Measurements from ENCODE around the gene TRPM2.
A peak's percentile ranks its signal among the peaks of the same experiment; 100 is the strongest.

TRPM2 gene

DNA sequence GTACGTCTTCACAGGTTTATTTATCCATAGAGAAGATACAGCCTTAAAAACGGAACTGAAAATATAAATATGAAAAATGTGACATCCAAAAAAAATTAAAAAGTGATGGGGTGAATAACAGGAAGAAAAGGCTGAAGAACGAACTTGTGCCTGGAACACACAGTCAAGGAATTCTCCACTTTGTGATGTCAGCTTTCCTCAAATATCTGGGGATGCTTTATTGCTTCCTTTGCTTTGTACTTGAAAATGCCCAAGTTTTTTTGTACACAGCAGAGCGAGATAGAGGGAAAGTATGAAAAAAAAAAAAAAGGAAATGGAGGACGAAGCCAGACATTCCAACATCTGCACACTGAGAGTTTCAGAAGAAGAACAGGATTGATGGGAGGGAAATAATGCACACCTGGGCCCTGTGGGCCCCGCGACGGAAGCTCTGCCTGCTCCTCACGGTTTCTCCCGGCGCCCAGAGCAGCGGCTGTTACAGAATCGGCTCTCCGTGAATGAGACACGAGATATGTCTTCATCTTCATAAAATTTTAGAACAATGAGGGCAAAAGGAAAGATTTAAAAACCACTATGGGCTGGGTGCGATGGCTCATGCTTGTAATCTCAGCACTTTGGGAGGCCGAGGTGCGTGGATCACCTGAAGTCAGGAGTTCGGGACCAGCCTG, 91.9 kb downstream of the TRPM2 start:
- no peak for DNase-seq (ENCODE audit: low read depth)

DNA sequence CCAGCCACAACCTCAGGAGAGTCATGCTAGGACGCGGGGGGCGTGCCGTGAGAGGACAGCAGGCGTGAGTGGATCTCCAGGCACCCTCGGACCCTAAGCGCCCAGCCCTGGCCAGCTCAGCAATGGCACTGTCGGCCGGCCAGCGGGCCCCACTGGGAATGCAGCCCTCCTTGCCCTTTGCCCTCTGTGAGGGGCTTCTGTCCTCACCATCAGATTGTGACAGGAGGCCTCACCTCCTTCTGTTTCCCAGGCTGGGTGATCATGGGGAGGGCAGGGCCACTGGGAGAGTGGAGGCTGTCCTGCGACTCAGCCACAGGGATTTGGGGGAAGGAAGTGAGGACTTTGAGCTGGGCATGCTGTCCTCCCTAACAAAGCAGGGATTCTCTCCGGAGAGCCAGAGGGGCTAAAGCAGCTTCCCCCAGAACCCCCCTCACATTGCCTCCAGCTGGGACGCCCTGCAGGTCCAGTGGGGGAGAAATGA, 95.3 kb downstream of the TRPM2 start:
- no peak for DNase-seq (ENCODE audit: low read depth)

DNA sequence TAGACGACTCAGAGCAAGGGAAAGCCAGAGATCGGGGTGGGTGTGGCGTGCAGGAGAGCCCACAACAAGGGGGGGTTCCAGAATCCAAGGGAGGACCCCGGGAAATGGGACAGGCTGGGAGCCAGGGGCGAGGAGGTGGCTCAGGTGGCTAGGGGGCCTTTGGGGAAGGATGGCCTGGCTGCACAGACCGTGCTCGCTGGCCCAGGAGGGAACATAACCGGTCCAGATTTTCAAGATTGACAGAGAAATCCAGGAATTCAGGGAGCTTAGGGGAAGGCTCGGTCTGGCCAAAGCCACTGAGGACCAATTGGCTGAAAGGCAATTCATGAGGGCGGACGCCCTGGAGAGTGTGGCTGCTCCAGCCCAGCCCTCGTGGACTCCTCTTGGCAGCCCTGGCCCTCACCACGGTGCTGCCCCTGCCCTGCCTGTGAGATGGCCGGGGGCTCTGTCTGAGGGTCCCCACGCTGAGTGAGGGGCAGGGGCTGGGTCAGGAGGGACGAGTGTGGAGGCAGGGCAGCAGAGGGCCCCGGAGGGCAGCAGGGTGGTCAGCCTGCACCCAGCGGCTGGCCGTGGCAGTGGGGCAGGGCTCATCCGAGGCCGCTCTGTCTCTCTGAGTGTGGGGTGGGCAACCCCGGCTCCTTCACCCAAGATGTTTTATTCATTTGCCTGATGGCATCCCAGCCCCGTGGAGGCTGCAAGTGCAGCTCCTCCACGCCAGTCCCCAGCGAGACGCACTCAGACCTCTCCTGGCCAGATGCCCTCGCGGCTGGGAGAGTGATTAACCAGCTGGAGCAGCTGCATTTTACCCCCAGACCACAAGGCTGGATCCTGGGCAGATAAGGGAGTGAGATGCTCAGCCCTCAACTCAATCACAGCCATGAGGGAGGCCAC, 96.3 kb downstream of the TRPM2 start:
- DNase-seq (ENCODE audit: low read depth), result no peak

DNA sequence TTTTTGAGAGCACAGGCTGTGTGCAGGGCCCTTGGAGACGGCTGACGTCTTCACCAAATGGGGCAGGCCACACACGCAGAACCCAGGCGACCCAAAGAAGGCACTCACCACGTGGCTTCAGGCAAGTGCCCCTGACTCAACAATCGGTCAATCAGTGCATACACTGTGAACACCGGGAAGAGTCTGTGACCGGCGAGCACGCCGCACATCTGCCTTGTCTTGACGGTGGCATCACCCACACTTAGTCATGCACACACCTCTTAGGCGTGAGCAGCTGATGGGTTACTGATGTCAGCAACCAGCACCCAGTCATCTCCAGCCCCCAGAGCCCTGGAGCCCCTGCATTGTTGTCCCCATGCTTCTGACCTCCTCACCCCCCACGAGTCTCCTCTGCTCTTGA, 97.0 kb downstream of the TRPM2 start:
- DNase-seq (ENCODE audit: low read depth), result no peak

DNA sequence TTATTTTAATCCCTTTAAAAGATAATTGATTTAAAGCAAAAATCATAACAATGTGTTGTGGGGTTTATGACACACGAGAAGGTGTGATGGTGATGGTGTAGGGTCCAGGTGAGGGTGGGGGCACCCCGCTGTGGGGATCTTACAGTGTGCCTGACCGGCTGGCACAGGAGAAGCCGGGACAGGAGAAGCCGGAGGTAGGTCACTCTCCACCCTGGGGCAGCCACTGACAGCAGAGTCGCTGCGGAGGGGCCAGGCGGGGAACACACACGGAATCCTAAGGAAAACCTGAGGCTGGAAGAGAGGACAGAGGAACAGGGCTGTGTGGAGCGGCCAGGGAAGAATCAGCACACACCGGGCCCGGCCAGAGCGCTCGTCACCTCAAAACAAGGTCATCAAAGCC, 97.6 kb downstream of the TRPM2 start:
- DNase-seq (ENCODE audit: low read depth), result no peak

DNA sequence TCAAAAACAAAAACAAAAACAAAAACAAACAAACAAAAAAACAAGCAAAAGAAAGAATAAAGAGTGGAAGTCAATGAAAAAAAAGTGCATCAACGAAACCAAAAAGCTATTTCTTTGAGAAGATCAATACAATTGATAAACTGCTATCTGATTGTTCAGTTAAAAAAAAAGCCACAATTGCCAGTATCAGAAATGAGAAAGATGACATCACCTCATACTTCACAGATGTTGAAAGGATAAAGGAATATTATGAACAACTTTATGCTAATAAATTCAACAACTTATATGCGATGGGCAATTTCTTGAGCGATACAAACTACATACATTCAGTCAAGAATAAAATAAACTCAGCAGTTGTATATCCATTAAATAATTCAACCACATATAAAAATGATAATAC, 99.7 kb downstream of the TRPM2 start:
- no peak for DNase-seq (ENCODE audit: low read depth)

DNA sequence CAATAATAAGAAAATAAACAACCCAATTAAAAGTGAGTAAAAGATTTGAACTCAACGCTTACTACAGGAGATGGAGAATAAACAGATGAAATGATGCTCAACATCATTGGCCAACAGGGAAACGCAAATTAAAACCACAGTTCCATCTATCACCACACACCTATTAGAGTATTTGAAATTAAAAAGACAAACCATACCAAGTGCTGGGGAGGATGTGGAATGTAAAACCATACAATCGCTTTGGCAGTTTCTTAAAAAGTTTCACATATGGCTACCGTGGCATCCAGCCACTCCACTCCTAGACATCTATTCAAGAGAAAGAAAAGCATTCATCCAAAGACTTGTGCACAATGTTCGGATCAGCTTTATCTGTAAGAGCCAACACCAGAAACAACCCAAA, 100.6 kb downstream of the TRPM2 start:
- no peak for DNase-seq (ENCODE audit: low read depth)

DNA sequence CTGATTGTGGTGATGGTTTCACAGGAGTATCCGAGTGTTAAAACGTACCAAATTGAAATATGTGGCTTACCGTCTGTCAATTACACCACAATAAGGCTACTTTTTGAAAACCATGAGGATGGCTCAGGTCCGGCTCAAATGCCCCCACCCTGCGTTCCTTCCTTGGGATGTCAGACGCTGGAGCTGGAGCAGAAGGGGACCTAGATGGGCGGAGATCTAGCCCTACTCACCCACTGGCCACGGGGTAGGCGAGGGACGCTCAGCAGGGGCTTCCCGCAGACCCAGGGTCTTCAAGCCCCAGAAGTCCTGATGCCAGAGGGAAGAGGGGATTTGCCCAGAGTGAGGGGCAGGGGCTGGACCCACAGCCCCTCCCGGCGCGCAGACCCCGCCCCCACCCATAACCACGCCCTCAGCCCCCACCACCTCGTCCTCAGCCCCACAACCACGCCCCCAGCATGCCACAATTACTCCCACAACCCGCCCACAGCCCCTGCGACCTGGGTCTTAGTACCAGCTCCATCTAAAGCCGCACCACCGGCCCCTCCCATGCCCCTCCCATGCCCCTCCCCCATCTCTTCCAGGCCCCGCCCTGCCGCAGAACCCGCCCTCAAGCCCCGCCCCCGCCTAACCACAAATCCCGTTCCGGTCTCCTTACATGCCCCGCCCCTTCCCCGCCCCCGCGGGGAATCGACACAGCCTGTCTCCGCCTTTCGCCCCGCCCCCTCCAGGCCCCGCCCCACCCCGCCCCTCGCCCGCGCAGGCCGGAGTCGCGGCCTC, 101.5 kb downstream of the TRPM2 start, which contains the start of gene LRRC3:
Gene LRRC3, plus strand, starts transcription at position 764 of the 777 bp plus-strand sequence. CDS start 1,135 bp downstream, outside the sequence.
- DNase-seq (ENCODE audit: low read depth), result peak; percentile 52

DNA sequence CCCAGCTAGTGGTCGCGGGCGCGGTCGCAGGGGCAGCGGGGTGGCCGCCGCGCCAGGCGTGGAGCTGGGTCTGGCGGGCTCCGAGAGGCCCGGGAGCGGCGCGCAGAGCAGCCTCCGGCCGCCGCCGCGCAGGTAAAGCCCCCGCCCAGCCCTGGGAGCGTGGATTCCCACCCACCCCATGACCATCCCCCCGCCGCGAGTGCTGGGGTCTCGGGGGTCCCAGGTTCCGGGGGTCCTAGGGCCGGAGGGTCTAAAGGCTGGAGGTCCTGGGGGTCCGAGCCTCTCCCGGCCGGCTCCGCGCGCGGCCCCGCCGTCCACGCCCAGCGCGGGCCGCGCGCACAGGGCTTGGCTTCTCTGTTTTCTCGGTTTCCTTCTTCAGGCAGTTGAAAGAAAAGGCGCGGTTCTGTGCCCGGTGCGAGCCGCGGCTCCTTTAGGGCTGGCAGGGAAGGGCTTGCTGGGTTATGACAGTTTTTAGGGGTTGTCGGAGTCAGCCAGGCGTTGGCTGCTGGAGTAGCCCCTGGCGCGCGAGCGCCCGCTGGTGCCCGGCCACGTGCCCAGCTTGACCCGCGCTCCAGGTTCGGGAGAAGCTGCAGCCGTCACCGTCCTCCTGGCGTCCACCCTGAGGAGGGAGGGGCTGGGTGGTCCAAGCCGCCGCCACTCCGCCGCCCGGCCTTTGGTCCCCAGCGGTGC, 102.2 kb downstream of the TRPM2 start:
- peak; percentile 4 for DNase-seq (ENCODE audit: low read depth)

DNA sequence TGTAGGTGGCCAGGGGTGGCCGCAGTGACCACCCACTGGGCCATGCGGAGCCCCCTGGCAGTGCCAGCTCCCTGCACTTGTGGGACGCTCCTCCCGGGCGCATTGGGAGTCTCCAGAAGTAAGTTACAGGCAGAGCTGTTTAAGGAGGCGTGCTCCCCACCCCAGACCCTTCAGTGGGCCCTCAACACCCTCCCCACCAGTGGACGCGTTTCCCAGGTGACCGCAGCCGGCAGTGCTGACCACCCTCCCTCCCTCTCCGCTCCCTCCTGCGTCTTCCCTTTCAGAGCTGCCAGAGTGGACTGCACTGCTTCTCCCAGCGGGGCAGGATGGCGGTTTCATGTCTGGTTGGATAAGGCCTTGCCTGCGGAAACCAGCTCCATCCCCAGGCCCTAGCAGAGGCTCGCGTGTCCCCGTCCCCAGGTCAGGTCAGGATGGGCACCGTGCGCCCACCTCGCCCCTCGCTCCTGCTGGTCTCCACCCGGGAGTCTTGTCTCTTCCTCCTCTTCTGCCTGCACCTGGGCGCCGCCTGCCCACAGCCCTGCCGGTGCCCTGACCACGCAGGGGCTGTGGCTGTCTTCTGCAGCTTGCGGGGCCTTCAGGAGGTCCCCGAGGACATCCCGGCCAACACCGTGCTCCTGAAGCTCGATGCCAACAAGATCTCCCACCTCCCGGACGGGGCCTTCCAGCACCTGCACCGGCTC, 102.9 kb downstream of the TRPM2 start:
- no peak for DNase-seq (ENCODE audit: low read depth)

DNA sequence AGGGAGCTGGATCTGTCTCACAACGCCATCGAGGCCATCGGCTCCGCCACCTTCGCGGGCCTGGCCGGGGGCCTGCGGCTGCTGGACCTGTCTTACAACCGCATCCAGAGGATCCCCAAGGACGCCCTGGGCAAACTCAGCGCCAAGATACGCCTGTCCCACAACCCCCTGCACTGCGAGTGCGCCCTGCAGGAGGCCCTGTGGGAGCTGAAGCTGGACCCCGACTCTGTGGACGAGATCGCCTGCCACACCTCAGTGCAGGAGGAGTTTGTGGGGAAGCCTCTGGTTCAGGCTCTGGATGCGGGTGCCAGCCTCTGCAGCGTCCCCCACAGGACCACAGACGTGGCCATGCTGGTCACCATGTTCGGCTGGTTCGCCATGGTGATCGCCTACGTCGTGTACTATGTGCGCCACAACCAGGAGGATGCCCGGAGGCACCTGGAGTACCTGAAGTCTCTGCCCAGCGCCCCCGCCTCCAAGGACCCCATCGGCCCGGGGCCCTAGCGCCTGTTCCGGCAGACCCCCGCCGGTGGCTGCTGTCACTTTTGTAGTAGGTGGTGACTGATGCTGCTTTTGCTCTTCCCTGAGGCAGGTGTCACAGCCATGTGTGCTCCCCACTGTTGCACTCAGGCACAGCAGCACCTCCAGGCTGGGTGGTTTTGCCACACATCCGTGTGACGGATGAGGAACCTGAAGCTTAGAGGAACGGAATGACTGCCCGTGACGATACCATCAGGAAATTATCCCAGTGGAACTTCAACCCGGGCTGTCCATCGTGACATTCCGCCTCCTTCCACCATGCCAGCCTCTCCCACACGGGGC, 103.7 kb downstream of the TRPM2 start:
- DNase-seq (ENCODE audit: low read depth), result no peak

DNA sequence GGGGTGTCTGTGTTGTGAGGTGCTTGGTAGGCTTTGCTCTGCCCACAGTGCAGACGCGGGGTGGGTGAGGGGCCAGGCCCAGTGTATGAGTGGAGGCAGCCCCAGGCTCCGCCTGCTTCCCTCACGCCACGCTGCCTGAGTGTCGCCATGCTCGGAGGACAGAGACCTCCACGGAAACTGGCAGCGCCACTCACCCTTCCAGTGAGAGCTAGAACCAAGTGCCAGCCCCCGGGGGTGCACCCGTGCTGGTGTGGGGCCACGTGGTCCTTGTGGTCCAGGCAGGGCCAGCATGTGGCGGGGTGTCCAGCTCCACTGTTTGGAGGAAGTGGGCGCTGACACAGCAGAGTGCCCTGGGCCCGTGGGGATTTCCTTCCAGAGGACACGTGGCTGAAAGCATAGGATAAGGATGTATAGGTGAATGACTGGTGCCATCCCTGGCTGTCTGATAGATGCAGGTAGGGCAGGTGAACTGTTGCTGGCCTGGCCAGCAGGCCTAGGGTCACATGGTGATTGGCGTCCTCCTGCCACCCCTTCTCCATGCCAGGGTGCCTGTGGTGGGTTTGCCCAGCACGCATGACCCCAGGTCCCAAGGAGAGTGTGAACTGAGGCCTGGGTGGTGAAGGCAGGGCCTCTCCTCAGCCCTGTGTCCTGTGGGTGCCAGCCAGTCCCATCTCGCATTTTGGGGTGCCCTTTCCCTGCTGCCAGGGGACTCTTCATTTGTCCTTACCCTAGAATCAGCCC, 105.7 kb downstream of the TRPM2 start:
- DNase-seq (ENCODE audit: low read depth), result no peak

DNA sequence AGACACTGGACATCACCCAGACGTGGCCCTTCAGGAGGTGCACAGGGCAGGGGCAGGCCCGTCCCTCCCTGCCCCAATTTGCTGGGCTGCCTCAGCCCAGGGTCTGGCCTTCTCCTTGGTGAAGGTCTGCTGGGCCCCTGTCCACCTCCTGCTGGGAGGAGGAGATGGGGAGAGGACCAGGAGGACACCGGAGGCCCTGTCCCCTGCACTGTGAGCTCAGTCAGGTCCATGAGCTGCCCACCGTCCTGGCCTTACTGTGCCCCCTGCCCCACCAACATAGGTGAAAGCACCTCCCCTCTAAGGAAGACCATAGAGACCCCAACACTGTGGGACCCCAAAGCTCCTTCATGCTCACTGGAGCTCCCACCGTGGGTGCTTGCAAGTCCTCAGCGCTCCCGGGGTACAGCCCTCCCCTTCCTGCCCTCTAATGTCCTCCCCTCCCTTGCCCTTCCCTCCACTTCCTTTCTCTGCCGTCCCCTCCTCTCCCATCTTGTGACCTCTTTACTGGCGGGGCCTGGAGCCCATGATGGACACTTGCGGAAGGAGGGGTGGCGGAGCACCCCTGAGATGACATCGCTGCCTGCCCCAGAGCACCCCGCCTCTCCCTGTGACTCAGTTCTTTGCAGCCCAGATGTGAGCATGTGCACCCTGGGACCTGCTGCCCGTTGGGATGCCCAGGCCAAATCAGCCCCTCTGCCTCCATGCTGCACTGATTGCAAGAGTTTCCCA, 106.5 kb downstream of the TRPM2 start:
- DNase-seq (ENCODE audit: low read depth), result no peak

DNA sequence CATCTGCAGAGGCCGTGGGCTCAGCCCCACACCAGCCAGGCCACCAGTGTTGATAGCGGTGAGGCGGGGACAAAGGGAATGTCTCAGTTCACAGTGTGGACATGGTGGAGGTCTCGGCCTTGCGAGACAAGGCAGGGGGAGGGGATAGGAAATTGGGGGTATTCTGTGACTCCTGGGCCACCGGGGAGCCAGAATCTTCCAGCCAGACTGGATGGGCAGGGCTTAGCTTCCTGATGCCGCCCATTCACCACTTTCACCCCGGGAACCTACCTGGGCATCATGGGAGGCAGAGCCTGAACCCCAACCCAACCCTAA, 107.0 kb downstream of the TRPM2 start:
- no peak for DNase-seq (ENCODE audit: low read depth)

DNA sequence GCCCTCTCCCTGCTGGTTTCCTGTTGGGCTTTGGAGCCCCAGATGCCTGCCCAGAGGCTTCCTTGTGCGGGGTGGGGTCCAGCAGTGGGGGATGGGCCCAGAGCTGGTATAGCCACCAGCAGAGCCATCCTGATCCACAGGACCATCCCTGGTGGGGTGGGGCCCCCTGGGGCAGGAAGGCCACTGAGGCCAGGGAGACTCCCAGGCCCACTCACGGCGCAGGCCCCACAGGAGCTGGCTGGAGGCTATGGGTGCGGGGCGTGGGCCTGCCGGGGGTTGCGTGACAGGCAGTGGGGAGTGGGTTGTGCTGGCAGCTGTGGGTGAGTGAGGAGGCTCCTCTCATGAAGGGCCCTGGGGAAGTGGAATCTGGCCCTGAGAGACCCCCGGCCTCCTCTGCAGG, 107.6 kb downstream of the TRPM2 start:
- no peak for DNase-seq (ENCODE audit: low read depth)

DNA sequence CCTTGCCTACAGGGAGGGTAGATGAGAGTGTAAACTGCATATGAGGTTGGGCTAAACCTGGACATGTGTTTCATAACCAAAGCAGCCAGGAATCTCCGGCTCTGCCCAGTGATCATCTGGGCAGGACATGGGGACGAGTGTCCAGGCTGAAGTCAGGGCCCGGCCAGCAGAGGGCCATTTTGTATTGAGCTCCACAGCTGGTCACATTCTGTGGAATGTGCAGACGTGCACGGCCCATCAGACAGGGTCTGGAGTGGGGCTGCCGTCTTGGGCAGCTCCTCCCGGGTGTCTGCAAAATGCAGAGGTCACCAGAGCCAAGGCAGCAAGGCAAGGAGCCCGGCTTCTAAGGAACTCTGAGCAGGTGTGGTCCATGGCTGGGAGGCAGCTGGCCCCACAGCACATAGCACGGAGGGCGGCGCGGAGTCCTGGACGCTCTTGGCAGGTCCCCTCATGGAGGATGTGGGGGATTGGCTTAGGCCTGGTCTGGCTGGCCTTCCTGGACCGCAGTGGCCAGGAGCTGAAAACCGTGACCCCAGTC, 108.1 kb downstream of the TRPM2 start:
- no peak for DNase-seq (ENCODE audit: low read depth)

DNA sequence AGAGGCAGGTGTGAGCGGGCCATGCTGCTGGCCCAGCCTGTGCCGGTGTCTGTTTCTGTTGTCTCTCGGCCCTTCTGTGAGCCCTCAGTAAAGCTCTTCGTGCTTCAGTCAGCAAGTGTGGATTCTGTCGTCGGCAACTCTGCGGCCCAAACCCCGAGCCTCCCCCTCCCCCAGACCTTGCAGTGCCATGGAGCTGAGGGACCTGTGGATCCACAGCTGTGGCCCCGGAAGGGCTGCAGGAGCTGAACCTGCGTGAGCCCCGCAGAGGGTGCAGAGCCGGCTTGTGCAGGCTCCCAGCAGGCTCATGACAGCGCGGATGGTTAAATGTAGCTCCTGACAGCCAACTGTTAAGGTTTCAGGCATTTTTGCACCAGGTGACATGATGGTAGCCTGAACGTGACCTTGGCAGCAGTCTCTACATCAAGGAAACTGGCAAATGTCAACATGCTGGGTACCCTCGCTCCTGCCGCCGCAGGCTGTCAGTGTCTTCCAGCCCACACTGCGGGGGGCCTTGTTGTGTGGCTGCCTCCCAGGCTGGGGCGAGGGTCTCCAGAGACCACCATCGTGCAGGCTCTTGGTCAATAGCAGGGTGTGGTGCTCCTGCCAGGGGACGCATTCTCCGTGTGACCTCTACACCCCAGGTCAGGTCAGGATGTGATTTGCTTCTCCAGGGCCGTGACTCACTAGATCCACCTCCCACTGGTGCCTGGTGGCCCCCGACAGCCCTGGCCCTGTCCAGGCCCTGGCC, 108.8 kb downstream of the TRPM2 start:
- no peak for DNase-seq (ENCODE audit: low read depth)

DNA sequence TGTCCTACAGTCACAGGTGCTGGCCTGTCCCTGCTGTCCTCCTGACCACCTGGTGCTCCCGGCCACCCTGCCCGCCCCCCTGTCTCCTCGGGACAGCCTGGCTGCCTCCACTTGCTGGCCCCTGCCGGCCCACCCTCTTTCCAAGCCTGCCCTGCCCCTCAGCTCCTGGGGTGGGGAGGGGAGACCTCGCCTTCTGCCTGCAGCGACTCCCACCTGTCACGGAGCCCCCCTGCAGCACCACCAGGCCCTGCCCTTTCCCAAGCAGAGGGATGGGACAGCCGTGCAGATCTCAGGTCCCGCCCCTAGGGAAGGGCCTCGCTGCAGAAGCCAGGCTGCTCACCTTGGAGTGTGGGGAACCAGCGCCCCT, 109.4 kb downstream of the TRPM2 start:
- no peak for DNase-seq (ENCODE audit: low read depth)

Data from fibroblast of gingiva (primary cell).